GM21529 (cell line): ENCODE measurements around the gene ACYP2.
A peak's percentile ranks its signal among the peaks of the same experiment; 100 is the strongest.
"Not testable (repeated sequence)": the region's sequence is repeated elsewhere in the genome, so short reads cannot be mapped to it uniquely, and the experiment has no call there.

Source experiments
- ATAC-seq: cut with Tn5 transposase; IDR thresholded peaks from one replicate; pipeline ENCODE4 v1.9.1; 2021; ENCODE audit not compliant: unreplicated experiment

Gene ACYP2

DNA sequence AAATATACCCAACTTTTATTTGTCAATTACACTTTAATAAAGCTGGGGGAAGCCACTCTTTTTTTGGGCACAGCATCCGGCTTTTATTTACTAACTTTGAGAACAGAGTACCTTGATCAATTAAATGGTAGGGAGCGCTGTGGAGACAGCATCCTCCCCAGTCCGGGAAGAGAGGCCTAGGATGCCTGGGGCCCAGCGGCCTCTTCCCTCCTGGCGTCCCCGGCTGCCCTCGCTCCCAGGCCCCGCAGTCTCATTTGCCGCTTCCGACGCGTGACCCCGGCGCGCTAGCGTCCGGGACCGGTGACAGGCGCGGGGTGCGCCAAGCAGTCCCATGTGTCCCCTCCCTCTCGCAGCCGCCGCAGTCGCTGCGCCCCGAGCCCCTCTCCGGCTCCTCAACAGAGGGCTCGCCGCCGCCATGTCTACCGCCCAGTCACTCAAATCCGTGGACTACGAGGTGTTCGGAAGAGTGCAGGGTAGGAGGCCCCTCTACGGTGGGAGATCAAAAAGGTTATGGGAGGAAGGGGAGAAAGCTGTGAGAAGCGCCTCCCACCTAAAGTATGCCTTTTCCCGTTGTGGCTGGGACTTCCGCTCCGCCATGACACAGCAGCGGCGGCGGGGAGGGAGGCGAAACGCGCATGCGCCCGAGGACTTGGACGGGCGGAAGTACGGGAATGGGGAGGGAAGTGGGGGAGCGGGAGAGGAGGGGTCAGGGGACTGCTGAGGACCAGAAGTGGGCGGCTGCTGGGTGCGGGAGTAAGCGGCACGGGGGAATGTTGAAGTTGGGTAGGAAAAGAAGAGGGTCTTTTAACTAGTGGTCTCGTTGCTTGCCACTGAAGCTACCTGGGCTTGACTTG is at the start of gene ACYP2:
Gene ACYP2 (plus strand): TSS at position 332 of the 854 bp plus-strand sequence.
- ATAC-seq, result peak; percentile 84

DNA sequence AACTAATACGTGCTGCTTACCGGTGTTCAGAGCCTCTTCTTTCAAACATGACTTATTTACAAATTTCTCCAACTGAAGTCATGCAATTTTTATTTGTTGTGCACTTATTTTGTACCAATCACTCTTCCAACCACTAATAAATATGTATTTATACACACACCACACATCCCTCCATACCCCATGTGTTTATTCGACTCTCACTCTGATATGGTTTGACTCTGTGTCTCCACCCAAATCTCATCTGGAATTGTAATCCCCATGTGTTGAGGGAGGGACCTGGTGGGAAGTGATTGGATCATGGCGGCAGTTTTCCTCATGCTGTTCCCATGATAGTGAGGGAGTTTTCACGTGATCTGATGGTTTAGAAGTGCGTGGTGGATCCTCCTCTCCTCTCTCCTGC is 49.5 kb upstream of the ACYP2 start:
- ATAC-seq, result no peak

DNA sequence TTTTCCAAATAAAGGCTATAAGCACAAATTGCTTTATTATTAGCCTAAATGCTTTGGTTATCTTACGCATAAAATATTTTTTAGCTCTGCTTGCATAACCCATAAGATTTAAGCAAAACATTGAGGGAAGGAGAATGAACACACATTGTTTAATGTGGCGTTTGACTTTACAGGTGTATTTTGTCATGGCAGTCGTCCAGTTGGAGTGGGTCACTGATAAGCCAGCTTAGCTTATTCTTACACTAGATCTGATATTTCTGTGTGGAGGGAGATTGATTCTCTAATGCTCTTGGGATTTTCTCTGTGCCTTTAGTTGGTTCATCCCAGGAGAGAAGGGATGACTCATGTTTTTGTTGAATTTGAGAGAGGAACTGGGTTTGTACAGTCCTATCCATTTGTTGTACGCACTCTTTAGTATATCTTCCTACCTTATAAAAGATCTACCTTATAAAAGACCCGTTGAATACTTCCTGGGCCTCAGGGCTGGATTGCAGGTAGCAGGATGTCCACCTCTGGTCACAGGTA is 47.5 kb upstream of the ACYP2 start:
- ATAC-seq, result no peak

GRCh38 chr2:54072483-54072882 is 42.9 kb upstream of the ACYP2 start:
- not testable (repeated sequence) for ATAC-seq

- ATAC-seq, result peak; percentile 78
Observed at GRCh38 chr2:54073796-54074195, 41.6 kb upstream of the ACYP2 start.

DNA sequence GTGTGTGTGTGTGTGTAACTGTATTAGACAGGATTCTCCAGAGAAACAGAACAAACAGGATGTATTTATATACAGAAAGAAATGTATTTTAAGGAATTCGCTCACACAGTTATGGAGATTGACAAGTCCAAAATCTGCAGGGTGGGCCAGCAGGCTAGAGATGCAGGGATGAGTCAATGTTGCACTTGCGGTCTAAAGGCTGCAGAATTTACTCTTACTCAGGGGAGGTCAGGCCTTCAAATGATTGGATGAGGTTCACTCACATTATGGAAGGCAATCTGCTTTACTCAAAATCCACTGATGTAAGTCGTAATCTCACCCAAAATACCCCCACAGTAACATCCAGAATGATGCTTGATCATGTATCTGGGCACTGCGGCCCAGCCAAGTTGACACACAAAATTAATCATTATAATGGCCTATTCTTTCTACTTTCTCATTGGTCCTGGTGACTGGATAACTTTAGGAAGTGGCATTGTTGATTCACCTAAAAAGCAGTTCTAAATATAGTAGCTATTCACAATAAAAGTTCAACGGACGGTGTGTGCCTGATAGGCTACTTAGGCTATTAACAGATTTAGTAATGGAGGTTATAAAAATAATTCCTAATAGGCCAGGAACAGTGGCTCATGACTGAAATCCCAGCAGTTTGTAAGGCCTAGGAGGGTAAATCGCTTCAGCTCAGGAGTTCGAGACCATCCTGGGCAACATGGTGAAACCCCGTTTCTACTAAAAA is 40.6 kb upstream of the ACYP2 start:
- no peak for ATAC-seq

GRCh38 chr2:54076586-54076985 is 38.8 kb upstream of the ACYP2 start:
- ATAC-seq, result no peak

GRCh38 chr2:54077088-54077900 is 38.1 kb upstream of the ACYP2 start:
- no peak for ATAC-seq

- no peak for ATAC-seq
Observed at GRCh38 chr2:54079331-54079730, 36.1 kb upstream of the ACYP2 start.

DNA sequence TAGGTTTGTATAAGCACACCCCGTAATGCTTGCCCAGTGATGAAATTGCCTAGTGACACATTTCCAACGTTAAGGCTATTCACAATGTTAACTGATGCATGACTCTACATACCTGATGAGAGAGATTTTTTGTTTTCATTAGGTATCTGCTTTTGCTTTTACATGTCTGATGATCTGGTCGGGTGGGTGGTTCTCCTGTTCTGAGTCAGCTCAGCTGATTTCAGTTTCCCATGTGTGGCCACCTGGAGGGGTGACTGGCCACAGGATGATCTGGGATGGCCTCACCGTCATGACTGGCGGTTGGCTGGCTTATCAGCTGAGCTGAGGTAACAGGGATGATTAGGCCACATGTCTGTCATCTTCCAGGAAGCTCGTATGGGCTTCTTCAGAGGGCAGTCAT is 33.8 kb upstream of the ACYP2 start:
- ATAC-seq, result peak; percentile 97

DNA sequence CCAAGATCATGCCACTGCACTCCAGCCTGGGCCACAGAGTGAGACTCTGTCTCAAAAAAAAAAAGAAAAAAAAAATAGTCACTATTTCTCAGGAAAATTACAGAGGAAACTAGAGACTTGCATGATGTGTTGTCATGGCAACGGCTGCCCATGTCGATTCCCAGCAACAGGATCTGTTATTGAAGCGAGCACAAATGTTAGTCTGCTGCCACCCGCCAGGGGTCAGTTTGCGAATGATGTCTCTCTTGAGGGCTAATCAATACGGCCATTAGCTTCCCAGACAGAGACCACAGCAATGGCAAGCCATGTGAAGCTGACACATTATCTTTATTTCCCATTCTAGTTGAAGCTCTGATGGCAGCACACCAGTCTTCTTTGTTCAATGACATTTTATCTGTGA is 32.4 kb upstream of the ACYP2 start:
- ATAC-seq, result no peak

- ATAC-seq, result no peak
Observed at GRCh38 chr2:54083445-54083844, 32.0 kb upstream of the ACYP2 start.

DNA sequence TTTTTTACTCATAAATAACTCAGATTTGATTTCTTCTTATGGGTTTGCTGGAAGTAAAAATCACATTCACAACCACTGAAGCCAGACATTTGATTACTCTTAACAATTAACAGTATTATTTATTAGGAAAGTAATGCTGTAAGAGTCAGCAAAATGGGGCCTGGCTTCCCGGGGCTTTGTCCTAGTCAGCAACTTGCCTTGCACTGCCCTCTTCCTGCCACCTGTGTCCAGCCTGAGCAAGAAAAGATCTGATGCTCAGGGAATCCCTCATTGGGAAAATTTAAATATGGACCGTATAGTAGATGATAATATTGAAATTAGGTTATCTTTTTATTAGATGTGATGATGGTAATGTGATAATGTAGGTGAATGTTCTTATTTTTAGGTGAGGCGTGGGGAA is 30.8 kb upstream of the ACYP2 start:
- ATAC-seq, result no peak

DNA sequence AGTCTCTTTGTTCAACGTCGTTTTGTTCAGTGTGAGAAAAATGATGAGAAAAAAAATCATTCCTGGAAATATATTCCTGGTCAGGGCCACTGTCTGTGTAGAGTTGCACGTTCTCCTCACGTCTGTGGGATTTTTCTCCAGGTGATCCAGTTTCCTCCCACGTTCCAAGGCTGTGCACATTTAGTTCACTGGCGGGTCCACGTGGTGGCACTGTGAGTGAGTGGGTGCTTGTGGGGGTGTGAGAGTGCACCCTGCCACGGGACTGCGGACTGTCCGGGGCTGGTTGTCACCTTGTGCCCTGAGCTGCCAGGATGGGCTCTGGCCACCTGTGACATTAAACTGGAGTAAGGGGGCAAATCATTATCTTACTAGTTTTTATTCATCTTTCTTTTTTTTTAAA is 30.3 kb upstream of the ACYP2 start:
- ATAC-seq, result no peak

DNA sequence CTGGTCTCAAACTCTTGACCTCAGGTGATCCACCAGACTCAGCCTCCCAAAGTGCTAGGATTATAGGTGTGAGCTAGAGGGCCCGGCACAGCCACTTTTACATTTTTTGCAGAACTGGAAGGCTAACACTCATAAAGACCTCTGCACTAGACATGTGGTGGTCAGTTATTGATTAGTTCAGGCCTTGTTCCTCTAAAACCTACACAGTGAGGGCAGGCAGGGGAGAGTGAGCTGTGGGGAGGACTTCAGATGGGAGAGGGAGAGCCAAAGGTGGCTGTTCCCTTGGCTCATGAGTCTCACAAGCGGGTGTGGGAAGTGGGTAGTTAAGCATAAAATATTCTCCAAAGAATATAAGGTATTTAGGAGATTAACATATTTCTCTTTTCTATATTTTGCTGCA is 29.3 kb upstream of the ACYP2 start:
- no peak for ATAC-seq

DNA sequence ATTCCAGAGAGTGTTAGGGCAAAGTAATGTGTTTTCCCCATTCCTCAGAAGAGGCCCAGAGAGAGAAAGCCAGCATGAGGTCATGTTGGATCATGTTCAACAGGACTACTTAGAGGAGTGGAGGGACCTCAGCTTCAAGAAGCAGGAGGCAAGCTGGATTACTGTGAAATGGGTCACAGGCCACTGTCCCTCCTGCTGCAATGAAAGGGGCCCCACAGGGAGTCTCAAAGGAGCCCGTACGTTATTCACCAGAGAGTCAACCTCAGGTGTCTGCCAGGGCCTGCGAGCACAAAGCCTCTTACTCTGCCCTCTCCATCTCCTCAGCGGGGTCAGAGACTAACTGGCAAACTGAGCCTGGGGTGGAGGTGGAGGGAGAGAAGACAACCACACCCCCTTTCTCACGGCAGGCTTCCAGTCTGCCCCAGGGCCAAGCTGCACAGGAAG is 27.2 kb upstream of the ACYP2 start:
- ATAC-seq, result no peak

GRCh38 chr2:54088719-54089118 is 26.7 kb upstream of the ACYP2 start:
- ATAC-seq, result no peak

- no peak for ATAC-seq
Observed at GRCh38 chr2:54090521-54091117, 24.8 kb upstream of the ACYP2 start.

DNA sequence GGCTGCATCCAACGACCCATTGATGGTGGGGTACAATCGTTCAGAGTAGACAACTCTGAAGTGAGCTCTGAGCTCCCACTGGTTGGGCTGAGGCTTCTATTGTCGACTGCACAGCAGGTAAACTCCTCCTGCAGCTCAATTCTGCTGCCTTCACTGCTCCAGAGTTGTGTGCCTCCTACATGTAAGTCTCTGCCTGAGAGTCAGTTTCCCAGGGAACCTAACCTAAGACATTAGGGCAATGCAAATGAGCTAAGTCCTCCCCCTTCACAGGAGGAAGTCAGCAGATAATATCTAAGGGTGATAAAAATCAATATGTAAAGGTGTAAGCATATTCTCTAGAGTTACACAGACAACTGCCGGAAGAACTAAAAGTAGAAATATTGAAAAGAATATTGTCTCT is 22.5 kb upstream of the ACYP2 start:
- peak; percentile 57 for ATAC-seq

DNA sequence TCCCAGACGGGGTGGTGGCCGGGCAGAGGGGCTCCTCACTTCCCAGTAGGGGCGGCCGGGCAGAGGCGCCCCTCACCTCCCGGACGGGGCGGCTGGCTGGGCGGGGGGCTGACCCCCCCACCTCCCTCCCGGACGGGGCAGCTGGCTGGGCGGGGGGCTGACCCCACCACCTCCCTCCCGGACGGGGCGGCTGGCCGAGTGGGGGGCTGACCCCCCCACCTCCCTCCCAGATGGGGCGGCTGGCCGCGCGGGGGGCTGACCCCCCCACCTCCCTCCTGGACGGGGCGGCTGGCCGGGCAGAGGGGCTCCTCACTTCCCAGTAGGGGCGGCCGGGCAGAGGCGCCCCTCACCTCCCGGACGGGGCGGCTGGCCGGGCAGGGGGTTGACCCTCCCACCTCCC is 20.0 kb upstream of the ACYP2 start:
- not testable (repeated sequence) for ATAC-seq

DNA sequence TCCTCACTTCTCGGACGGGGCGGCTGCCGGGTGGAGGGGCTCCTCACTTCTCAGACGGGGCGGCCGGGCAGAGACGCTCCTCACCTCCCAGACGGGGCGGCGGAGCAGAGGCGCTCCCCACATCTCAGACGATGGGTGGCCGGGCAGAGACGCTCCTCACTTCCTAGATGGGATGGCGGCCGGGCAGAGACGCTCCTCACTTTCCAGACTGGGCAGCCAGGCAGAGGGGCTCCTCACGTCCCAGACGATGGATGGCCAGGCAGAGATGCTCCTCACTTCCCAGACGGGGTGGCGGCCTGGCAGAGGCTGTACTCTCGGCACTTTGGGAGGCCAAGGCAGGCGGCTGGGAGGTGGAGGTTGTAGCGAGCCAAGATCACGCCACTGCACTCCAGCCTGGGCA is 19.3 kb upstream of the ACYP2 start:
- not testable (repeated sequence) for ATAC-seq
